OCI-LY7 (cell line): ENCODE results near the gene ARHGEF11. TPM values are rescaled to one million over a fixed set of nuclear protein-coding genes. Genes with fewer than 3 reads are reported as not detected.

Source experiments
- BruUV-seq: library from RNA; stranded (reverse); fragments of 400-500 nt; replicated peaks from 2 replicates; lab custom pipeline; 2021; lab: Mats Ljungman, UMichigan
- CTCF ChIA-PET: fragments of 300-600 bp; sonication (Branson Sonifier 250); formaldehyde crosslinking; loops from one replicate; lab custom pipeline; 2022; ENCODE audit warnings: antibody characterized with exemption; ENCODE audit not compliant: unreplicated experiment; lab: Charles Lee
- POLR2A ChIA-PET: fragments of 300-600 bp; sonication (Branson Sonifier 250); formaldehyde crosslinking; loops from one replicate; lab custom pipeline; 2022; ENCODE audit warnings: antibody characterized with exemption; lab: Charles Lee
- DNase-seq: peaks from one replicate; pipeline ENCODE4 v3.0.0-alpha.2; 2015; ENCODE audit warnings: low spot score
- H2AFZ ChIP-seq: fragments of 200-600 bp; sonication (generic), shearing (Covaris generic); 2 replicates; pipeline ENCODE4 v1.6.1; 2014; ENCODE audit warnings: mild to moderate bottlenecking, antibody characterized with exemption, low read length, moderate library complexity
- H3K27ac ChIP-seq: fragments of 200-600 bp; sonication (generic); 2 replicates; pipeline ENCODE4 v1.5.1; 2014; ENCODE audit warnings: mixed run types, low read depth, mild to moderate bottlenecking, moderate library complexity, low read length, inconsistent platforms; ENCODE audit not compliant: poor library complexity, severe bottlenecking
- H3K36me3 ChIP-seq: fragments of 200-600 bp; sonication (generic); 2 replicates; pipeline ENCODE4 v1.6.1; 2014; ENCODE audit warnings: mild to moderate bottlenecking, antibody characterized with exemption, low read length, moderate library complexity, mixed read lengths; ENCODE audit not compliant: insufficient read depth
- H3K4me1 ChIP-seq: fragments of 200-600 bp; sonication (generic); 2 replicates; pipeline ENCODE4 v1.5.1; 2014; ENCODE audit warnings: mild to moderate bottlenecking, low read length; ENCODE audit not compliant: insufficient read depth, poor library complexity, severe bottlenecking
- H3K4me2 ChIP-seq: fragments of 200-600 bp; sonication (generic); 2 replicates; pipeline ENCODE4 v1.6.1; 2014; ENCODE audit warnings: mild to moderate bottlenecking, low read length
- H3K4me3 ChIP-seq: fragments of 200-600 bp; sonication (generic); 2 replicates; pipeline ENCODE4 v1.5.1; 2014; ENCODE audit warnings: mild to moderate bottlenecking, low read depth, low read length; ENCODE audit not compliant: poor library complexity, severe bottlenecking
- H3K79me2 ChIP-seq: fragments of 200-600 bp; sonication (generic); 2 replicates; pipeline ENCODE4 v1.6.1; 2016; ENCODE audit warnings: low read depth, mild to moderate bottlenecking, low read length, moderate library complexity, mixed read lengths; ENCODE audit not compliant: insufficient read depth
- H3K9me2 ChIP-seq: fragments of 200-600 bp; sonication (generic); 2 replicates; pipeline ENCODE4 v1.6.1; 2016; ENCODE audit warnings: mild to moderate bottlenecking, low read length, mixed read lengths; ENCODE audit not compliant: insufficient read depth
- H3K9me3 ChIP-seq: fragments of 200-600 bp; sonication (generic); 2 replicates; pipeline ENCODE4 v1.6.1; 2014; ENCODE audit warnings: mild to moderate bottlenecking, mixed run types, low read length, mixed read lengths
- H4K20me1 ChIP-seq: fragments of 200-600 bp; sonication (generic); 2 replicates; pipeline ENCODE4 v1.6.1; 2014; ENCODE audit warnings: mild to moderate bottlenecking, antibody characterized with exemption, low read length, moderate library complexity, mixed read lengths; ENCODE audit not compliant: insufficient read depth
- CTCF ChIP-seq: fragments of 200-600 bp; sonication (generic); conservative IDR thresholded peaks from 2 replicates; pipeline ENCODE4 v1.5.1; 2014; ENCODE audit warnings: mild to moderate bottlenecking, antibody characterized with exemption, low read length, moderate library complexity, mixed read lengths
- EZH2phosphoT487 ChIP-seq: fragments of 200-600 bp; sonication (generic); IDR thresholded peaks from 2 replicates; pipeline ENCODE4 v1.6.1; 2018; ENCODE audit warnings: low read depth, borderline replicate concordance, mild to moderate bottlenecking, mixed run types, antibody characterized with exemption, low read length, moderate library complexity, mixed read lengths
- intact Hi-C: fragments of 100-400 bp; cut with micrococcal nuclease; formaldehyde crosslinking; loops from one replicate; pipeline ENCODE4 v1.10.0; 2022; ENCODE audit not compliant: unreplicated experiment
- total RNA-seq, 2 experiments: library from RNA; depleted of rRNA in 1 of 2; stranded (reverse); fragments of >200 nt in 1 of 2; shearing (Covaris generic) in 1 of 2; gene quantifications; 2 replicates each; pipeline ENCODE4 v1.2.3, GENCODE V29; 2014 to 2022

Gene ARHGEF11
- total RNA-seq, 2 experiments from 2014 or later: 1.5 to 3.4 TPM

GRCh38 chr1:156931974-156932710, 113.4 kb downstream of the ARHGEF11 start:
- TF ChIP-seq CTCF: no peak
- TF ChIP-seq EZH2phosphoT487: no peak
- POLR2A ChIA-PET: no interaction called here
- H3K4me2 ChIP-seq: no peak overlapping the region
- no peak overlapping the region for H3K27ac ChIP-seq
- CTCF ChIA-PET: no interaction called here
- no peaks in the 10 kb centered on the region for H3K4me1 ChIP-seq
- no peaks in the 10 kb centered on the region for H3K36me3 ChIP-seq
- no peak overlapping the region for H3K4me3 ChIP-seq
- H3K79me2 ChIP-seq: no peaks in the 10 kb centered on the region
- BruUV-seq: no TSS peak
- H3K9me2 ChIP-seq: no peaks in the 10 kb centered on the region
- intact Hi-C loops: no loop called here
- no peak for DNase-seq
- H2AFZ ChIP-seq: no peak overlapping the region
- no peaks in the 10 kb centered on the region for H3K9me3 ChIP-seq
- H4K20me1 ChIP-seq: no peaks in the 10 kb centered on the region

- no peak overlapping the region for H3K27ac ChIP-seq
- H2AFZ ChIP-seq: no peak overlapping the region
- no peak overlapping the region for H3K4me3 ChIP-seq
- CTCF ChIA-PET: no interaction called here
- H3K36me3 ChIP-seq: no peaks in the 10 kb centered on the region
- no peak for TF ChIP-seq EZH2phosphoT487
- TF ChIP-seq CTCF: no peak
- no peaks in the 10 kb centered on the region for H3K9me3 ChIP-seq
- no peak for DNase-seq
- H4K20me1 ChIP-seq: no peaks in the 10 kb centered on the region
- H3K4me1 ChIP-seq: no peaks in the 10 kb centered on the region
- no peaks in the 10 kb centered on the region for H3K79me2 ChIP-seq
- BruUV-seq: no TSS peak
- POLR2A ChIA-PET: no interaction called here
- H3K9me2 ChIP-seq: no peaks in the 10 kb centered on the region
- H3K4me2 ChIP-seq: no peak overlapping the region
- intact Hi-C loops: no loop called here
Measured at GRCh38 chr1:156931211-156931952, 114.2 kb downstream of the ARHGEF11 start.

GRCh38 chr1:156930483-156930882, 115.1 kb downstream of the ARHGEF11 start:
- Histone ChIP-seq H3K4me3 (no peak overlapping the region), H3K4me2 (no peak overlapping the region), H3K9me2 (no peaks in the 10 kb centered on the region), H3K4me1 (no peaks in the 10 kb centered on the region), H3K9me3 (no peaks in the 10 kb centered on the region), H3K79me2 (no peaks in the 10 kb centered on the region), H3K36me3 (no peaks in the 10 kb centered on the region), H4K20me1 (no peaks in the 10 kb centered on the region), H2AFZ (no peak overlapping the region), H3K27ac (no peak overlapping the region)
- TF ChIP-seq EZH2phosphoT487: no peak
- TF ChIP-seq CTCF: no peak
- intact Hi-C loops: no loop called here
- ChIA-PET POLR2A (no interaction called here), CTCF (no interaction called here)
- no TSS peak for BruUV-seq
- DNase-seq: no peak
